Neural progenitor cell (in vitro differentiated cells): ENCODE measurements around the gene DNAJC13. TPM values are rescaled to one million over a fixed set of nuclear protein-coding genes. Genes with fewer than 3 reads are reported as not detected.

Experiments
- DNase-seq: peaks from one replicate; pipeline ENCODE4 v3.0.0-alpha.2; 2016; ENCODE audit warnings: low spot score
- H2AFZ ChIP-seq: fragments of 200-600 bp; sonication (generic); replicated peaks from 2 replicates; pipeline ENCODE4 v1.6.1; 2016; ENCODE audit warnings: antibody characterized with exemption
- H3F3A ChIP-seq: fragments of 200-600 bp; sonication (generic); 2 replicates; pipeline ENCODE4 v1.6.1; 2016; ENCODE audit warnings: antibody characterized with exemption, low read depth
- H3K27ac ChIP-seq: fragments of 200-600 bp; sonication (generic); 2 replicates; pipeline ENCODE4 v1.5.1; 2016; ENCODE audit warnings: mild to moderate bottlenecking
- H3K27me3 ChIP-seq: fragments of 200-600 bp; sonication (generic); 2 replicates; pipeline ENCODE4 v1.6.1; 2016; ENCODE audit warnings: mild to moderate bottlenecking, moderate library complexity
- H3K36me3 ChIP-seq: fragments of 200-600 bp; sonication (generic); 2 replicates; pipeline ENCODE4 v1.5.1; 2016
- H3K4me1 ChIP-seq: fragments of 200-600 bp; sonication (generic); 2 replicates; pipeline ENCODE4 v1.6.1; 2016; ENCODE audit warnings: mixed run types
- H3K4me2 ChIP-seq: fragments of 200-600 bp; sonication (generic); 2 replicates; pipeline ENCODE4 v1.6.1; 2016
- H3K4me3 ChIP-seq: fragments of 200-600 bp; sonication (generic); 2 replicates; pipeline ENCODE4 v1.5.1; 2016
- H3K79me2 ChIP-seq: fragments of 200-600 bp; sonication (generic); 2 replicates; pipeline ENCODE4 v1.6.1; 2016; ENCODE audit warnings: low read depth
- H3K9ac ChIP-seq: fragments of 200-600 bp; sonication (generic); 2 replicates; pipeline ENCODE4 v1.6.1; 2016
- H3K9me3 ChIP-seq: fragments of 200-600 bp; sonication (generic); 2 replicates; pipeline ENCODE4 v1.5.1; 2016; ENCODE audit warnings: low read depth
- H4K20me1 ChIP-seq: fragments of 200-600 bp; sonication (generic); 2 replicates; pipeline ENCODE4 v1.6.1; 2016; ENCODE audit warnings: low read depth
- H3K27ac Mint-ChIP-seq: 3 replicates; pipeline ENCODE4 v1.8.0; 2021; ENCODE audit warnings: mixed read lengths
- H3K27me3 Mint-ChIP-seq: 2 replicates; pipeline ENCODE4 v1.8.0; 2022; ENCODE audit warnings: low read depth, mild to moderate bottlenecking, inconsistent platforms, moderate library complexity, mixed read lengths; ENCODE audit not compliant: insufficient read depth
- H3K36me3 Mint-ChIP-seq: 3 replicates; pipeline ENCODE4 v1.8.0; 2021; ENCODE audit warnings: mixed read lengths
- H3K4me1 Mint-ChIP-seq: 3 replicates; pipeline ENCODE4 v1.8.0; 2021; ENCODE audit warnings: mixed read lengths
- H3K4me3 Mint-ChIP-seq: 3 replicates; pipeline ENCODE4 v1.8.0; 2021; ENCODE audit warnings: mild to moderate bottlenecking, moderate library complexity, mixed read lengths
- H3K9me3 Mint-ChIP-seq: 3 replicates; pipeline ENCODE4 v1.8.0; 2020; ENCODE audit warnings: mixed read lengths
- CTCF ChIP-seq: fragments of 200-600 bp; sonication (generic); IDR thresholded peaks from 2 replicates; pipeline ENCODE4 v1.5.1; 2017; ENCODE audit warnings: antibody characterized with exemption, mild to moderate bottlenecking
- EZH2 ChIP-seq: fragments of 200-600 bp; sonication (generic); IDR thresholded peaks from 2 replicates; pipeline ENCODE4 v1.6.1; 2017; ENCODE audit warnings: antibody characterized with exemption, mild to moderate bottlenecking, moderate library complexity
- EZH2phosphoT487 ChIP-seq: fragments of 200-600 bp; sonication (generic); IDR thresholded peaks from 2 replicates; pipeline ENCODE4 v1.6.1; 2017; ENCODE audit warnings: antibody characterized with exemption
- total RNA-seq: library from RNA; depleted of rRNA; stranded (reverse); fragments of >200 nt; gene quantifications from 2 replicates; pipeline ENCODE4 v1.2.3, GENCODE V29; 2015; ENCODE audit warnings: low replicate concordance

DNAJC13 gene
- total RNA-seq, 1 donor from 2014 or later = 36.3 TPM

DNA sequence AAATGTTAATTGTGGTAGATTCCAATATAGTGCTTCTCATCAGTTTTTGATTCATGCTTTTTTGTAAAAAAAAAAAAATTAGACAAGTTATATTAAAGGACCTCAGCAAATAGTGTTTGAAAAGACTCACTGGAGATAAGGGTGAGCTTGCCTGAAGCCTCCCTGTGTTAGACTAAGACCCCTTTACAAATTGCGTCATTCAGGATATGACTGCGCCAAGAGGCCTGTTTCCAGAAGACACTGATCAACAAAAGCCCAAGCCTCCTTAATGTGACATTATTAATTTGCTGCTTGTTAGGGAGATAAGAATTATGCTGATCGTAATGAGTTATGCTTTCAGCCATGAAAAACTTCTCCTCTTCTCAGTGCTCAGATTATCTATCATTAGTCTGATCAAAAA lies 13.0 kb upstream of the DNAJC13 start:
- Histone ChIP-seq H3K4me1 (no peaks in the 10 kb centered on the region), H3F3A (no peaks in the 10 kb centered on the region), H3K9me3 (no peaks in the 10 kb centered on the region), H4K20me1 (no peaks in the 10 kb centered on the region), H3K79me2 (no peaks in the 10 kb centered on the region), H3K27me3 (no peaks in the 10 kb centered on the region), H2AFZ (no peak overlapping the region), H3K36me3 (no peaks in the 10 kb centered on the region), H3K4me2 (no peak overlapping the region), H3K4me3 (no peak overlapping the region), H3K27ac (no peak overlapping the region), H3K9ac (no peak overlapping the region)
- Mint-ChIP-seq H3K27ac (no peak overlapping the region), H3K4me1 (no peaks in the 10 kb centered on the region), H3K4me3 (no peak overlapping the region), H3K9me3 (no peaks in the 10 kb centered on the region), H3K36me3 (no peaks in the 10 kb centered on the region), H3K27me3 (peaks cover 2% of the 10 kb centered on the region)
- TF ChIP-seq EZH2 = no peak
- no peak for TF ChIP-seq EZH2phosphoT487
- TF ChIP-seq CTCF = no peak
- no peak for DNase-seq

DNA sequence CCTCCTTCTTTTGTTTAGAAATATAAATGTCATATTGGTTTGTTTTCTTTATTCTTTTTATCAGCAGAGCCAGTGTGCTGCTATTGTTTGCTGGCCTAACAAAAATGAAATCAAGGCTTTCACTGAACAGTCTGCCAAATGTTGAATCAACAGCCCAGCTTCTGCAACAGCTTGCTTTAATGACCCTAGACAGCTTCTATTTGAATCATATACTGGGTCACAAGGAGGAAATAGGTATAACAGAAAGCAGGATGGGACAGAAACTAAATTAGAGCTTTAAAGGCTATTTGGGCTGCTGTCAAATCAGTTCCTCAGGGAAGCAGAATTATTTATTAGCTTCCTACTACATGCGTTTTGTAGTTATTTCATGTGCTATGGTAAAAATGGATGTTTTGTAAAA lies 12.1 kb upstream of the DNAJC13 start:
- Histone ChIP-seq H3K27me3 (no peaks in the 10 kb centered on the region), H3K79me2 (no peaks in the 10 kb centered on the region), H3K4me2 (no peak overlapping the region), H2AFZ (no peak overlapping the region), H3K9me3 (no peaks in the 10 kb centered on the region), H4K20me1 (no peaks in the 10 kb centered on the region), H3K36me3 (no peaks in the 10 kb centered on the region), H3K4me1 (no peaks in the 10 kb centered on the region), H3K9ac (no peak overlapping the region), H3F3A (no peaks in the 10 kb centered on the region), H3K27ac (no peak overlapping the region), H3K4me3 (no peak overlapping the region)
- H3K9me3 Mint-ChIP-seq = no peaks in the 10 kb centered on the region
- no peak for TF ChIP-seq EZH2
- TF ChIP-seq EZH2phosphoT487 = no peak
- no peak for TF ChIP-seq CTCF
- no peak overlapping the region for H3K27ac Mint-ChIP-seq
- no peaks in the 10 kb centered on the region for H3K4me1 Mint-ChIP-seq
- no peak overlapping the region for H3K4me3 Mint-ChIP-seq
- peaks cover 2% of the 10 kb centered on the region for H3K27me3 Mint-ChIP-seq
- DNase-seq = no peak
- H3K36me3 Mint-ChIP-seq = no peaks in the 10 kb centered on the region

DNA sequence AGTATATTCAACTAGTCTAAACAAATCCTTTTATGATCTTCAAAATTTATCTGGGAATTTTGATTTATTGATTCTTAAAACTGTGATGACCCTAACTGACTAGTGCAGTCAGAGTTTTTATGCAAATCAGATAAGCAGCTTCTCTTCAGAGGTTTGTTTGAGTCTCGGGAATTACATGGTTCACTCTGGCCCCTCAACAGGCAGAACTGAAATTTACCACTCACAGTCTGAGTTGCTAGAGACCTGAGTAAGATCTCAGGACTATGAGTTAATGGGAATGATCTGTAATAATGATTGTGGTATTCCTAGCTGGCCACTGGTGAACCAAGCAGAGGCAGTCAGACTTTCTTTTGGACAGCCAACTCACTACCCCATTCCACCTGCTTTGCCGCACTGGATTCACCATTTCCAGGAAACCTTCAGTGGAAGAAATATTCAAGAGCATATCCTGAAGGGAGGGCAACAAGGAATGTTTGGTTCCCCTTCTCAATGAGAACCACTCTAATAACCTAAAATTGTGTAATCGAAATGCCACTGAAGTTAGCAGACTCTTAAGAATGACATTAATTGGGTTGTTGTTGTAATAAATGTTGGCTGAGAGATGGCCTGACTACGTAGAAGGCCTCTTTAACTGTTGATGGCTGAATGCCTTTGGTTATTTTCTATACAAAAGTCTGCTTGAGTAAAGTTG lies 11.5 kb upstream of the DNAJC13 start:
- Mint-ChIP-seq H3K4me1 (no peaks in the 10 kb centered on the region), H3K4me3 (no peak overlapping the region), H3K27ac (no peak overlapping the region), H3K9me3 (no peaks in the 10 kb centered on the region), H3K27me3 (peaks cover 2% of the 10 kb centered on the region), H3K36me3 (no peaks in the 10 kb centered on the region)
- no peaks in the 10 kb centered on the region for H3K27me3 ChIP-seq
- TF ChIP-seq CTCF = no peak
- TF ChIP-seq EZH2 = no peak
- no peak for TF ChIP-seq EZH2phosphoT487
- no peak for DNase-seq
- no peaks in the 10 kb centered on the region for H3K9me3 ChIP-seq
- H4K20me1 ChIP-seq = no peaks in the 10 kb centered on the region
- H3K27ac ChIP-seq = no peak overlapping the region
- H3K4me1 ChIP-seq = no peaks in the 10 kb centered on the region
- no peak overlapping the region for H3K9ac ChIP-seq
- no peaks in the 10 kb centered on the region for H3K36me3 ChIP-seq
- no peaks in the 10 kb centered on the region for H3K79me2 ChIP-seq
- H2AFZ ChIP-seq = no peak overlapping the region
- H3F3A ChIP-seq = no peaks in the 10 kb centered on the region
- no peak overlapping the region for H3K4me2 ChIP-seq
- H3K4me3 ChIP-seq = no peak overlapping the region
